Measurements from ENCODE around the gene NUTM2G. TPM values are rescaled to one million over a fixed set of nuclear protein-coding genes. Genes with fewer than 3 reads are reported as not detected.
"Not testable (repeated sequence)": the region's sequence is repeated elsewhere in the genome, so short reads cannot be mapped to it uniquely, and the experiment has no call there.

NUTM2G gene
- polyA plus RNA-seq, 2 donors = 0.06 TPM; not detected in 1

DNA sequence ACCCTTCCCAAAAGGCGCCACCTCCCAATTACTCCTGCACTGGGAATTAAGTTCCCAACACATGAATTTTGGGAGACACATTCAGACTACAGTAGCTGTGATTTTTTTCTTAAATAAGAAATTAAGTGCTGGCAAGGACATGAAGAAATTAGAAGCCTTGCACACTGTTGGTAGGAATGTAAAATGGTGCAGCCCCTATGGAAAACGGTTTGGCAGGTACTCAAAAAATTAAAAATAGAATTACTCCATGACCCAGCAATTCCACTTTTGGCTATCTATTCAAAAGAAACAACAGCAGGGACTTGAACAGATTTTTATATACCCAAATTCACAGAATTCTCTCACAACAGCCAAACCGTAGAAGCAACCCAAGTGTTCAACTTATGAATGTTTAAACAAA is 55.5 kb downstream of the NUTM2G start:
- H3K36me3 ChIP-seq (ENCODE audit: control insufficient read depth in 2 of 2, insufficient read depth in 2 of 2, low read length in 1 of 2); H3K27me3 ChIP-seq (ENCODE audit: control insufficient read depth in 1 of 2, insufficient read depth in 2 of 2, low read length in 2 of 2); H3K4me1 ChIP-seq (ENCODE audit: control insufficient read depth in 2 of 2, insufficient read depth in 2 of 2, low read length in 1 of 2); H3K4me3 ChIP-seq (ENCODE audit: low read depth in 1 of 2, low read length in 2 of 2); H3K9me3 ChIP-seq (ENCODE audit: control insufficient read depth in 2 of 2, insufficient read depth in 1 of 2, low read depth in 1 of 2, low read length in 1 of 2); H3K27ac ChIP-seq (ENCODE audit: low read depth in 2 of 2, low read length in 1 of 2): not testable (repeated sequence)
- WGBS, 2 donors = 87 to 94% methylated on average over 2 to 3 of the region's 3 CpGs

DNA sequence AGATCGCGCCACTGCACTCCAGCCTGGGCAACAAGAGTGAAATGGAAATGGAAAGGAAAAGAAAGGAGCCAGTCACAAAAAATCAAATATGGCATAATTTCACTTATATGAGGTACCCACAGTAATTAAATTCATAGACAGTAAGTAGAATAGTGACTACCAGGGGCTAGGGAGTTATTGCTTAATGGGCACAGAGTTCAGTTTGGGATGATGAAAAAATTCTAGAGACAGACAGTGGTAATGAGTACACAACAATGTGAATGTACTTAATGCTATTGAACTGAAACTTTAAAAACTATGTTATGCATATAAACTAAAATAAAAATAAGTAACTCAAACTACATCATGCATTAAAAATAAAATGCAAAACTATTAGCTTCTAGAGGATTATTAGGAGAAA is 56.2 kb downstream of the NUTM2G start:
- H3K4me3 ChIP-seq (ENCODE audit: low read depth in 1 of 2, low read length in 2 of 2); H3K9me3 ChIP-seq (ENCODE audit: control insufficient read depth in 2 of 2, insufficient read depth in 1 of 2, low read depth in 1 of 2, low read length in 1 of 2); H3K27me3 ChIP-seq (ENCODE audit: control insufficient read depth in 1 of 2, insufficient read depth in 2 of 2, low read length in 2 of 2); H3K36me3 ChIP-seq (ENCODE audit: control insufficient read depth in 2 of 2, insufficient read depth in 2 of 2, low read length in 1 of 2); H3K27ac ChIP-seq (ENCODE audit: low read depth in 2 of 2, low read length in 1 of 2); H3K4me1 ChIP-seq (ENCODE audit: control insufficient read depth in 2 of 2, insufficient read depth in 2 of 2, low read length in 1 of 2): not testable (repeated sequence)
- WGBS, 2 donors = 91 to 97% methylated on average over 2 of the region's 2 CpGs

Other genes with a start within 250 kb of the NUTM2G start
- gene ZNF510, start 150.8 kb upstream of the NUTM2G start, polyA plus RNA-seq = 1 to 10 TPM; 1.9 to 2.0 TPM
- 1 to 10 TPM in 1 of 2 donors, under 1 TPM in 1; 0.92 to 1.1 TPM for gene ZNF782, start 74.3 kb upstream of the NUTM2G start, polyA plus RNA-seq
- 100 to 1,000 TPM in 1 of 2 donors, 1 to 10 TPM in 1; 7.9 to 137 TPM for gene CTSV, start 110.3 kb downstream of the NUTM2G start, polyA plus RNA-seq

Data from esophagus (tissue), 2 donors.